C1 segment of cervical spinal cord (tissue), 14 donors: ENCODE results near the gene CFAP77.

Experiments
- DNase-seq, 14 donors: peaks; one replicate each; lab custom pipeline; 2025; lab: John Stamatoyannopoulos, UW

The CFAP77 gene

DNA sequence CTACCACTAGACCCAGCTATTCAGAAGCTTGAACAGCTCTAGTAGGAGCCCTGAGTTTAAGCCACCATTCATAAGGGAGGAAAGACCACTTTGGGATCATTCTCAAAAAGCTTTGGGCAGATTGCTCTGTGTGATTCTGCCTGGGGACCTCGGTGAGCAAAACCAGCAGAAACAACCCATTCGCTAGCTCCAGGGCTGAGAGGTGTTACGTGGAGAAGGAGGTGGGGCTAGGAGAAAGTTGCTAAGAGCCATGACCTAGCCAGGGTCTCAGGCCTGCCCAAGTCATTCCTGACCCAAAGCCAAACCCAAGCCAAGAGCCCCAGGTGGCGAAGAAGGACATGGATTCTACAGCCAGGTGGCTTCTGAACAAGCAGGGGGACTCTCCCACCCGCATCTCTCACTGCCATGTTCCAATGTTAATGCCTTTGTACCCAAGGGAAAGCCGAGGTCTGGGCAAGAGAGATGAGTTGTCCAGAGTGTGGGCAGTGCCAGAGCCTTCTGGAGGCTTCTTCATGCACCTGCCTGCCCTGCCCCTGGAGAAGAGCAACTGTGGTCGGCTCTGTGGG, 168.4 kb downstream of the CFAP77 start:
- no peak for DNase-seq

- no peak for DNase-seq
Measured at GRCh38 chr9:132579427-132579798, 169.4 kb downstream of the CFAP77 start.

DNA sequence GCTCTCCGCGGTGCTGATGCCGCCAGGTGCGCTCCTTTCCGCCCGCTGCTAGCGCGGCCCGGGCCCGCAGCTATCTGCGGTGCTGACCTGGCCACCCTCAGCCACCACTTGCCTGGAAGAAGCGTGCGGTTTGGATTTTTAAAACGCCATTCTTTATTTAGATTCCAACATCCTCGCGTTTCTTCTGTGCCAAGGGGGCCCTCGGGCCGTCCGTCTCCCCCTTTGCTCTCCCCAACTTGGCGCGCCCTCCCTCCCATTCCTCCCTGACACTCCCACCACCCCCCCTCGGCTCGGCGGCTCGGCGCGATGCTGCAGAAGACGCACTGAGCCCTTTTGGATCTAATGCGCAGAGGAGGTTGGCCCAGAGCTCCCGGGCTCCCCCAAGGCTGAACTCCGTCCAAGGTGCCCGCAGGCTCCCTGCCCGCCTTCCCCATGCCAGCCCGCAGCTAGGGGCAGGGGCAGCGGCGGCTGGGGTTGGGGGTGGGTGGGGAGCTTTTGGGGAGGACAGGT, 172.3 kb downstream of the CFAP77 start, which contains the start of gene BARHL1:
Gene BARHL1, plus strand, starts transcription at position 331 of the 510 bp plus-strand sequence. CDS start 192 bp downstream, outside the sequence.
- peak in 1 of 14 donors; percentile 71 for DNase-seq

GRCh38 chr9:132582786-132583583, 173.0 kb downstream of the CFAP77 start:
- DNase-seq: peak in 1 of 14 donors; percentile 66

GRCh38 chr9:132583584-132584304, 173.7 kb downstream of the CFAP77 start:
- no peak for DNase-seq

DNA sequence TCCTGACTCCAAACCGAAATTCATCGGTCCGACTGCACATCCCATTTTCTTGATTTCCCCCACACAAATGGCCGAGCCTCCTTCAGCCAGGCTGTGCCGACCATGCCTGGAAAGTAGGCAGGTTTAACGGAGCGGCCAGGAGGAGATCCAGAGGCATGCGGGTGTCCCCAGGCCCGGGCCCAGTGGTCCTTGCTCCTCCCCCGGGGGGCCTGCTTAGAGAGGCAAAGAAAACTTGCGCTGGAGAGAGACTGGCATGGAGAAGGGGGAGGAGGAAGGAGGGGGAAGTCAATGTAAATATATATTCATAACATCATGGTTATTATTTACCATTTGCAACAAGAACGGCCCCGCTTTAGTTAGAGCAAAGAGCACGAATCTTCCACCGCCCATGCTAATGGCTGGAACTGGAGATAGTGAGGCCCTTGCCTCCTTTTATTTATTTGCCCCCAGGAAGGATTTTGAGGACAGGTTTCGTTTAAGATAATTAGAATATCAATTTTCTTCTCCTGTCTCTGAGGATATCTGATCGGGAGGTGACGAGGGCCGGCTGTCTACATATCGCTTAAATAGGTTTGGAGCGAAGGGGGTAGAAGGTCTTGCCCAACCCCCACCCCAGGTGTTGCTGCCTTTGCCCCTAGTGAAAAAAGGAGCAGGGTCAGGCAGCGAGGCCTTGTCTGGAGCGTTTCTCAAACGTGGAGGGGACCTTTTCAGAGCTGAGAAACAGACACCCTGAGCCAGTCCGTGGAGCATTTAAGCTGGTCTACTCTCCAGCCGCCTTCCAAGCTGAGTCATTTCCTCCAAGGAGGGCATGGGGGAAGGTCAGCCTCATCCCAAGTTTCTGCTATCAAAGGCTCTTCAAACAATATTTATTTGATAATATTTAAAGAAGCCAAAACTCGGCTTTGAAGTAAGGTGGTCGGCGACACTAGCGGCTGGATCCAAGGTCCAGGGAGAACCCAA, 174.9 kb downstream of the CFAP77 start:
- DNase-seq: peak in 1 of 14 donors; percentile 40

GRCh38 chr9:132585954-132586829, 176.2 kb downstream of the CFAP77 start:
- peak in 1 of 14 donors; percentile 62 for DNase-seq

DNA sequence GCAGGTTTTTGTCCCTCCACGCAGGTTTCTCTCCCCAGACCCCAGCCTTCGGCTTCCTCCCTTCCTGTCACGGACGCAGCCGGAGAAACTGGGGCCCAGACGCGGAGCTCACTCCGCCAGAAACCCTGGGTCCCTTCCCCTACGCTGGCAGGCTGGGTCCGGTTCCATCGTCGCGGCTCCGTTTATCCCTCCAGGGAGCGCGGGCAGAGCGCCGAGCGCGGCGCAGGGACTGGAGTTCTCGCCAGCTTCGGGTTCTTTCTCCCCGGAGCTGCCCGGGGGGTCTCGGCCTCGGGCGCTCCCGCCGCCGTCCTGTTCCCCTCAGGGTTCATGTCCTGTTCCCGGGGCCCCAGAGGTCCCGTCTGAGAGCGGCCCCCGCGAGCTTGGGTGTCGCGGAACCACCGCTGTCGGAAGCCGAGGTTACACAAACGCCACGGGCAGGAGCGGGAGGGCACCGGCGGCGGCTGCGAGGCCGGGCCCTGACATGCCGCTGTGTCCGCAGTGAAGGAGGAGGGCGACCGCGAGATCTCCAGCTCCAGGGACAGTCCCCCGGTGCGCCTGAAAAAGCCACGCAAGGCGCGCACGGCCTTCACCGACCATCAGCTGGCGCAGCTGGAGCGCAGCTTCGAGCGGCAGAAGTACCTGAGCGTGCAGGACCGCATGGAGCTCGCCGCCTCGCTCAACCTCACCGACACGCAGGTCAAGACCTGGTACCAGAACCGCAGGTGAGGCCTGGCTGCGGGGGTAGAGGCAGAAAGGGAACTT, 177.0 kb downstream of the CFAP77 start:
- DNase-seq: peak in 1 of 14 donors; percentile 62

DNA sequence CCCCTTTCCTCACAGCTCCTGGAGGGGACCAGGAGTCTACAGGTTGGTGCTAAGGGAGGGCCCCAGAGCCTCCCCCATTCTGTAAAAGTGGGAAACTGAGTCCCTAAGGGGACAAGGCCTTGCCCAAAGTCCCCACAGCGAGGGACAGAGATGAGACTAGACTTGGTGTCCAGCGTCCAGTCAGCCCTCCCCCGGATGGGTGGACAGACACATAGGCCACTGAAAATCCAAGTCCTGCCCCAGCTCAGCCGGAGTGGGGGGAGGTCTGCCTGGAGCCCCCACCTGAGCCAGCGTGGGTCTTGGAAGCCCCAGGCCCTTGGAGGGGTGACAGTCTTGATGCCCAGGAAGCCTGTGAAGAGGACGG, 177.6 kb downstream of the CFAP77 start:
- peak in 1 of 14 donors; percentile 16 for DNase-seq

GRCh38 chr9:132588098-132588497, 178.1 kb downstream of the CFAP77 start:
- no peak for DNase-seq

- no peak for DNase-seq
Measured at GRCh38 chr9:132588501-132589147, 178.6 kb downstream of the CFAP77 start.

DNA sequence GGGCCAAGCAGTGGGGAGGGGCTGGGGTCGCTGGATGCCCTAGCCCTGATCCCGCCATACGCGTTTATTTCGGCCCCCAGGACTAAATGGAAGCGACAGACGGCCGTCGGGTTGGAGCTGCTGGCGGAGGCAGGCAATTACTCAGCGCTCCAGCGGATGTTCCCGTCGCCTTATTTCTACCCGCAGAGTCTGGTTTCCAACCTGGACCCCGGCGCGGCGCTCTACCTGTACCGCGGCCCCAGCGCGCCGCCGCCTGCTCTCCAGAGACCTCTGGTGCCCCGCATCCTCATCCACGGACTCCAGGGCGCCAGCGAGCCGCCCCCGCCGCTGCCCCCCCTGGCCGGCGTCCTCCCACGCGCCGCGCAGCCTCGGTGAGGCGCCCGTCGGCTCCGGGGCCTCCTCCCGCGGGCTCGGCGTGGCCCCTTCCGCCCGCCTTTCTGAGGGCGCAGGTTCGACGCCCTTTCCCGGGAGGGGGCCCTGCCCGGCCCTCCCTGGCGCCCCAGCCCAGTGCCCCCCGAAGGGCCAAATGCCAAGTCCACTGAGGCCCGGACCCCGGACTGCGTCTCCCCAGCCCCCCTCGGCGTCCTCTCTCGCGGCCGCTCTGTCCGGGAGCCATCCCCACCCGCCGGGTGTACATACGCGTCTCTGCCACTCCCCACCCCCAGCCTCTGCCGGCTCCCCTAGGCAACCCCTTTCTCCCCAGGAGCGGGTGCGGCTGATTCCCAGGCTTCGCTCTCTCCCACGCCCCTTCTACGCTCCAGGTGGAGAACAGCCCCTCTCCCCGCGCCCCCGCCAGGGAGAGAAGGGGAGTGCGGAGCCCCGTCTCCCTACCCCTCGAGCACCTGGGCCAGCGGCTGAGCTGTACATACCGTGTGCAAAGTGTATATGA, 179.4 kb downstream of the CFAP77 start:
- DNase-seq: no peak

- DNase-seq: no peak
Measured at GRCh38 chr9:132590037-132590317, 180.0 kb downstream of the CFAP77 start.

DNA sequence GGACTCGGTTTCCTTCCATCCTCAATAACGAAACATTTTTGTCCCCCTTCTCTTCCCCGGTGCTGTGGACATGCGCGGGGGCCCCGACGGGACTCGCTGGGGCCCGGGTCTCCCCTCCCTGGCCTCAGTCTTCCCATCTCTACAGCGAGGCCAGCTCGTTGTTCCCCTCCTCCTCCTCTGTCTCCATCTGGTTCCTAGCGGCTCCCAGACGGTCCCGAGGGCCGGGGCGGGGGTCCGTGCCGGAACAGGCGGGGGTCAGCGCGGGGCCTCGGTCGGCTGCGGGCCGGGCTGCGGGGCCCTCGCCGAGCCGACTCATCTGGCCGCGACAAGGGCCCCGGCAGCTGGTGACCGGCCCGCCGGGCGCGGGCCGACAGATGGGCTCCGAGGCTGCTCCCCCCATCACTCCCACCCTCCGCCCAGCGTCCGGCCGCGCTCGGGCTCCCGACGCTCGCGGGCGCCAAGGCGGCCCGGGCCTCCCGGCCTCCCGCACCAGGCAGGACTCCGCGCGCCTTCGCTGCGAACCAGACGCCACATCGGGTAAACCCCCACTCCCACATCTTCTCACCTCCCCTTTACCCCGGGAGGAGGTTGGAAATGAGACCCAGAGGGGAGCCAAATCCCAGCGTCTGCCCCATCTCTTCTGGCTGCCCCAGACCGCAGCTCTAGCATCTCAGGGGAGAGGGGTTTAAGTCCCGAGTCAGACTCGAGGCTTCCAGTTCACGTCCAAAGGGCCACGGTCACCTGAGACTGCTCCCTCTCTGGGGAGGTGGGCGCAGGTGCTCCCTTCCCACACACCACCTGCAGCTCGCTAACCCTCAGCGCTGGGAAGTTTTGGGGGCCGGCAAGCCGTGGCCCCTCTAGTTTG, 180.5 kb downstream of the CFAP77 start:
- no peak for DNase-seq

GRCh38 chr9:132591244-132591643, 181.2 kb downstream of the CFAP77 start:
- no peak for DNase-seq

DNA sequence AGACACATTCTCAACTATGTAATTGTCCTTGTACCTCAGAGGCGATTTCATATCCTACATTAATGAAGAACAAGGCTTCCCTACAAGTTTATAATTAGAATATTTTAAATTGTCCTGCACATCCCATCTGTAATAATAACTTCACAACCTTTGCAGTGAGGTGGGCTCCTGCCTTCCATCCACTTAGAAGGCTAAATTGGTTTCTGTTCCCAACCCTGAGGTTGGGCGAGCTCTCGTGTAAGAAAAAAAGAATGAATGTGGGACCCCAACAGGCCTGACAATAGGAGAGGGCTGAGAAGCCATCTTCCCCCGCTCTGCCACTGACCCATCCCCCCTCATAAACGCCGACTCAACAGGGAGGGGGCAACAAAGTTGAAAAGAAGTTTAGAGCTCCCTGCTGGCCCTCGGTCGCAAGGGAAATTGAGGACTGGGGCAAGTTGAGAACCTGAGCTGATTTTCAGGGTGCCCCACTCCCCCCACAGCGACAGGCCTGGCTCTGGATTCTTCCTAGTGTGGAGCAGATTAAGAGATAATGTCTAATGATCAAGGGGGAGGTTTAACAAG, 181.8 kb downstream of the CFAP77 start:
- no peak for DNase-seq

DNA sequence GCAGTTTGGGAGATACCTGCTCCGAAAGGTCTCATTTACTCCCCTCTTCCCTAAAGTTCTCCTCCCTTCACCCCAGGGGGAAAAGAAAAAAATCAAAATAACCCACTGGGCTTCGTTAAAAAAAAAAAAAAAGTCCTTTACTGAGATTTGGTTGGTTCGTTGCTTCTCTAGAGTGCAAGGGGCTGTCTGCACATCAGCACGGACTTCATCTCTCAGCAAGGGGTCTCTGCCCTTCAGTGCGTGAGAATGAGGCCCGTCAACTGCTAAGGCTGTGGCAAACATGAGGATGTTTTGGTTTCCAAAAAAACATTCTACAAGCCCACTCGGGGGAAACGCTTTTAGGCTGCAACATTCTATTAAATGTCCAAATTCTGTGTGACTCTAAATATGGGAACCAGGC, 182.4 kb downstream of the CFAP77 start:
- no peak for DNase-seq
